T1000 (cell line): Measurements from ENCODE around the gene POPDC3.
"Not testable (repeated sequence)": the region's sequence is repeated elsewhere in the genome, so short reads cannot be mapped to it uniquely, and the experiment has no call there.

ENCODE experiments used
- DNase-seq: peaks from one replicate; lab custom pipeline; 2025; ENCODE audit warnings: mixed read lengths; lab: John Stamatoyannopoulos, UW

POPDC3 gene

GRCh38 chr6:105194591-105194990 is 14.8 kb upstream of the POPDC3 start:
- DNase-seq, result no peak

DNA sequence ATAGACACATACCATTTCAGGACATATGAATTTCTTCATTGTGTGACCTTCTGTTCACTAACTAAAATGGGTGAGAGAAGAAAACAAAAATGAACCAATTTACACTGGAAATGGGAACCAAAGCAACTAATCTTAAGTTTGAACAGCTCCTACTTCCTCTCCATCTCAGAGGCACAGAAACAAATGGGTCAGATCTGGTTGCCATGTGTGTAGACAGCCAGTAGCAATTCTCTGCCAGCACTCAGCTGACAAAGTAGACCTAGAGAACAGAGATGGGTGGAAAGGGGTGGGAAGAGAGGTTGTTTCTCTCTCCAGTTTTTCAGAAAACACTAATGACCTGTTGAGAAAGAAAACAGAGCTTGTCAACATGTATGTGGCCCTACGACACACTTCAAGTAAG is 14.3 kb upstream of the POPDC3 start:
- DNase-seq, result no peak

GRCh38 chr6:105193647-105194046 is 13.8 kb upstream of the POPDC3 start:
- DNase-seq, result no peak

DNA sequence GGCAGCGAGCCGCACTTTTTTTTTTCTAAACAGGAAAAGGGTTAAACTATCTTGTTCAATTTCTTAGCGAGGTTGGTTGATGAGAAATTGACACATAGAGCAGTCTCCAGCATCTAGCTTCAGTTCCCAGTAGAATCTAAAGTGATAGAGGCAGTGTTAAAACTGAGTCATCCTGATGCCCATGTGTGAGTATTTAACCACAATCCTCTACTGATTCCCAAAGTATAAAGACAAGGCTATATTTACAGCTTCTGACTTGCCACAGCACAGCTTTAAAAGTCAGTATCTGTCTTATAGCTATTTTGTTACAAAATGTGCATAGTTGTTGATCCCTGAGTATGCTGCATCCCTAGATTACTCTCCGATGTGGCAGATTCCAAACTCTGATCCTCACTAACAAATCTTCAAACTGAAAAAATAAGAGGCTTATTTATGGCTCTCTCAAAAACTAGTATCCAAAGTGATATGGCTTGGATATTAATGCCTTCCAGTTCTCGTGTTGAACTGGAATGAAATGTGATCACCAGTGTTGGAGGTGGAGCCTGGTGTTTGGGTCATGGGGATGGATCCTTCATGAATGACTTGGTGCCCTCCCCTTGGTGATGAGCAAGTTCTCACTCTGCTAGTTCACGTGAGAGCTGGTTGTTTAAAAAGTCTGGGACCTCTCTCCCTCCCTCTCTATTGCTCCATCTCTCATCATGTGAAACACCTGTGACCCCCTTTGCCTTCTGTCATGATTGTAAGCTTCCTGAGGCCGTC is 13.1 kb upstream of the POPDC3 start:
- no peak for DNase-seq

DNA sequence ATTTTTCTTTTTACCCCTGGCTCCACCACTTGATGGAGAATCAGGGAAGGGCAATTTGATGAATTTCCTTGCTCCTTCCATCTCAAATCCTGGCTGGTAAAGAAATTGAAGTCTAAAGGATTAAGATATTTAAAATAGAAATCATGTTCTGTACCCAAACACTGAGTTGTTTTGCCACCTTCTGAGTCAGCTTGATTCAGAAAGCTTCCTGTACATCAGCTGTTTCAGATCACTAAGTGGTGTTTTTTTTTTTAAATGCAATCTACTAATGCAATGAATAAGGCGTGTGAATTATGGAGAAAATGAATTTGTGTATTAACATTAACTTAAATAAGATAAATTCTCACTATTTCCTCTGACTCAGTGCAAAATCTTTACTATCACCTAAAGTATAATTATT is 11.5 kb upstream of the POPDC3 start:
- DNase-seq, result no peak

- no peak for DNase-seq
These were observed 9.4 kb upstream of the POPDC3 start for GRCh38 chr6:105189026-105189820.

- DNase-seq, result no peak
These were observed 8.4 kb upstream of the POPDC3 start for GRCh38 chr6:105188251-105188650.

- no peak for DNase-seq
These were observed 6.8 kb upstream of the POPDC3 start for GRCh38 chr6:105186576-105186975.

GRCh38 chr6:105184921-105185320 is 5.1 kb upstream of the POPDC3 start:
- DNase-seq, result no peak

DNA sequence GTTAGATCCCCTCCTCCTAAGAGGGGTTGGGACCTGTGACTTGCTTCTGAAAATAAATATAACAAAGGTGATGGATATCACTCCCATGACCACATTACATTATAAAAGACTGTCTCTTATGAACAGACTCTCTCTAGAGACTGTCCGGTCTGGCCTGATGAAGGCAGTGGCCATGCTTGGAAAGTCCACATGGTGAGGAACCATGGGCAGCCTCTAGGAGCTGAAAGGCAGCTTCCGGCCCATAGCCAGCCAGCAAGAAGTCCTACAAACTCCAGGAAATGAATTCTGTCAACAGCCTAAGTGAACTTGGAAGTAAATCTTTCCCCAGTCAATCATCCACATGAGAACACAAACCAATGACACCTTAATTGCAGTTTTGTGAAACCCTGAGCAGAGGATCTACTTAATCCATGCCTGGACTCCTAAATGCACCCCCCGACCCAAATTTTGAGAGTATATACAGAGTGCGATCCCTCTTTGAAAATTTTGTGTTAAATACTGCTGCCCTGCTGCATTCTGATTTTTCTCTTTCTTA is 2.2 kb upstream of the POPDC3 start:
- no peak for DNase-seq

GRCh38 chr6:105178636-105179035 is 1.2 kb downstream of the POPDC3 start:
- DNase-seq, result no peak

- no peak for DNase-seq
These were observed 1.7 kb downstream of the POPDC3 start for GRCh38 chr6:105178110-105178509.

GRCh38 chr6:105177556-105177955 is 2.3 kb downstream of the POPDC3 start:
- DNase-seq, result no peak

DNA sequence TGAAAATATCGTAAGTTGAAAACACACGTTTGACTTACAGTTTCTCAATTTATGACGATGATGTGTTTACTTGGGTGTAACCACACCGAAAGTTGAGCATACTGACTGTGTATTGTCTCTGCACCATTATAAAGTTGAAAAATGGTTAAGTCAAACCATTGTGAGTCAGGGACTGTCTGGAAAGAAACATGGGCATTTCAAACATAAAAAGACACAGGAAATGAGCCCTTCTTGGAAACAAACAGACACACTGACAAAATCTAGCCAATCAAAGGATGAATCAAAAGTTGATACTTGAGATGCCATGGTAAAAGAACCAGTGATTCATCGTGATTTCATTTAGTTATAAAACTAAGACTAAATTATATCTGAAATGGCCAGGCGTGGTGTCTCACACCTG is 5.3 kb downstream of the POPDC3 start:
- DNase-seq, result no peak

- not testable (repeated sequence) for DNase-seq
These were observed 7.3 kb downstream of the POPDC3 start for GRCh38 chr6:105172515-105172914.

DNA sequence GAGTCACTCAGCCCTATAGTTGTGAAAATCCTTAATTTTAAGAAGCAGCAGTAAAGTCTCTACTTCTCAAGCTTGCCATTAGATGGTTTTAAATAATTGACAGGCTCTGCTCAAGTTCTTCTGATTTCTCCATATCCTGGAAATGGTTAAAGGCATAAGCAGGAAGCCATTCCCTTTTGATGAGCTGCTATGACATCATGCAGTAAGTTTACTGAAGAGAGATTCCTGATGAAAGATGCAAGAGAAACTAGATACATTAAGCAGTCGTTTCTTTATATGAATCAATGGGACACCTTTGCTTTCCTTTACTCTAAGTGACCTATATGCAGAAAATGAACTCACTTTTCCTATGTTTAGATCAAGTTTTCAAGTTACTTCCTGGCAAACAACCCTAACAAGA is 9.8 kb downstream of the POPDC3 start:
- no peak for DNase-seq

- DNase-seq, result no peak
These were observed 11.9 kb downstream of the POPDC3 start for GRCh38 chr6:105167914-105168313.

DNA sequence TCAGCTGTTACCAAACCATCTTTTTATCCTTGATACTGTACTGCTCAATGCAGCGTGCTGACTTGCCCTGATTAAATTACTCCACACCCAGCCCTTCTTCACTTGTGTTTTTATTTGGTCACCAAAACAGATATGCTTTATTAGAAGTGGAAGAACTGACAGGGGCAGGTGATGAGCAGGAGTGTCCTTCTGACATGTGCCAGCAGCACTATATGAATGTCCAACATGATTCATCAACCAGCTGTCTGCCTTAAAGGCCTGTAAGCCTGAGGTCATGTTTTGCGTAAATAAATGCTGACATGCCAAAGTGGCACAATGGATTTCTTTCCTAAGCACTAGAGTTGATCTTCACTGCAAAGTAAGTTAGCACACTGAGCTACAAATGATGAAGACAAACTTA is 15.4 kb downstream of the POPDC3 start:
- DNase-seq, result no peak

GRCh38 chr6:105163183-105163582 is 16.6 kb downstream of the POPDC3 start:
- no peak for DNase-seq

GRCh38 chr6:105162377-105162776 is 17.4 kb downstream of the POPDC3 start:
- no peak for DNase-seq

GRCh38 chr6:105161421-105161820 is 18.4 kb downstream of the POPDC3 start:
- no peak for DNase-seq

- DNase-seq, result no peak
These were observed 26.1 kb downstream of the POPDC3 start for GRCh38 chr6:105153676-105154075.

DNA sequence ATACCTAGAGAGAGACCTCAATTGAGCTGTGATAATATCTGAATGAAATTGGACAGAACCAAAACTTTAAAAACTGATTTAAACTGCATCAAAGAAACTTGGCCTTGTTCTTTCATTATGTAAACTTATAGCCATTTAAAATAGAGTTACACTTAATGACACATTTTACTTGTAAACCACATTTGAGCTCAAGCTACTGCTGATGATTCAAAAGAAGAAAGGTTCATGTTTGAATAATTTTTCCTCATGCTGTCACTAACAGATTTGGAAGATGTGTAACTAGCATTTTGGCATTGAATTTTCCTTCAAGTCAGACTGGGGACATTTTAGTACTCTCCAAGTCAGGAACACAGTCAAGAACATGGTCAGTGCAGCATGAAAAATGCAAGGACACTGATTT is 26.9 kb downstream of the POPDC3 start:
- DNase-seq, result no peak
